Measurements from ENCODE around the gene KCNMA1. TPM values are rescaled to one million over a fixed set of nuclear protein-coding genes. Genes with fewer than 3 reads are reported as not detected.

KCNMA1 gene
- total RNA-seq, 1 donor: 77.8 TPM

- Histone ChIP-seq H4K20me1 (ENCODE audit: insufficient read depth, low read length) (no peaks in the 10 kb centered on the region), H3K27ac (ENCODE audit: low read depth, low read length) (peak overlapping the region; percentile 74), H3K4me3 (ENCODE audit: insufficient read depth, low read length) (peak overlapping the region; percentile 2), H3K36me3 (ENCODE audit: insufficient read depth, low read length) (no peaks in the 10 kb centered on the region), H3K4me1 (ENCODE audit: insufficient read depth, low read length) (peaks cover 40% of the 10 kb centered on the region), H3K79me2 (ENCODE audit: insufficient read depth, low read length) (peaks cover 13% of the 10 kb centered on the region), H3K9me3 (ENCODE audit: low read depth, low read length) (no peaks in the 10 kb centered on the region), H2AFZ (ENCODE audit: low read length) (peak overlapping the region; percentile 49), H3K27me3 (ENCODE audit: insufficient read depth, low read length) (no peaks in the 10 kb centered on the region), H3K4me2 (ENCODE audit: insufficient read depth, low read length) (peak overlapping the region; percentile 61)
- TF ChIP-seq, protein P1, sequence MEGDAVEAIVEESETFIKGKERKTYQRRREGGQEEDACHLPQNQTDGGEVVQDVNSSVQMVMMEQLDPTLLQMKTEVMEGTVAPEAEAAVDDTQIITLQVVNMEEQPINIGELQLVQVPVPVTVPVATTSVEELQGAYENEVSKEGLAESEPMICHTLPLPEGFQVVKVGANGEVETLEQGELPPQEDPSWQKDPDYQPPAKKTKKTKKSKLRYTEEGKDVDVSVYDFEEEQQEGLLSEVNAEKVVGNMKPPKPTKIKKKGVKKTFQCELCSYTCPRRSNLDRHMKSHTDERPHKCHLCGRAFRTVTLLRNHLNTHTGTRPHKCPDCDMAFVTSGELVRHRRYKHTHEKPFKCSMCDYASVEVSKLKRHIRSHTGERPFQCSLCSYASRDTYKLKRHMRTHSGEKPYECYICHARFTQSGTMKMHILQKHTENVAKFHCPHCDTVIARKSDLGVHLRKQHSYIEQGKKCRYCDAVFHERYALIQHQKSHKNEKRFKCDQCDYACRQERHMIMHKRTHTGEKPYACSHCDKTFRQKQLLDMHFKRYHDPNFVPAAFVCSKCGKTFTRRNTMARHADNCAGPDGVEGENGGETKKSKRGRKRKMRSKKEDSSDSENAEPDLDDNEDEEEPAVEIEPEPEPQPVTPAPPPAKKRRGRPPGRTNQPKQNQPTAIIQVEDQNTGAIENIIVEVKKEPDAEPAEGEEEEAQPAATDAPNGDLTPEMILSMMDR (IDR thresholded peaks at IDR 0.05; ENCODE audit: extremely low read depth, low read depth, low read length): no peak
- DNase-seq (ENCODE audit: insufficient read length, low spot score, missing footprints): no peak
Observed at GRCh38 chr10:77386365-77386764, 251.2 kb downstream of the KCNMA1 start.

DNA sequence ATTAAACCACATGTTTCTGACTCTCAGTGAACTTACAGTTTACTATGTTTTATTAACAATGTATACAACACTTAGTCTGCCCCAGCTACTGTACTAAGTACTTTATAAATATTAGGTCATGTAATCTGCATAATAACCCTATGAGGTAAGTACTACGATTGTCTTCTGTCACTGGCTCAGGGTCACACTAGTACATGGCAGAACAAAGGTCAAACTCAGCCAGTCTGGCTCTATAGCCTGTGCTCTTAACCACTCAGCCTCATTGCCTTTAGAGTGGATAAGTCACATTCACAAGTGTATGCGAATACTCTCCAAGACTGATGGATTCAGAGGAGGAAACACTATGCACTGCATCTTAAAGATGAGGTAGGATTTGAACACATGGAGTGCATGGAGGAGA lies 252.3 kb downstream of the KCNMA1 start:
- H3K4me2 ChIP-seq (ENCODE audit: insufficient read depth, low read length): no peak overlapping the region
- no peaks in the 10 kb centered on the region for H4K20me1 ChIP-seq (ENCODE audit: insufficient read depth, low read length)
- H3K4me3 ChIP-seq (ENCODE audit: insufficient read depth, low read length): no peak overlapping the region
- no peak for DNase-seq (ENCODE audit: insufficient read length, low spot score, missing footprints)
- H3K36me3 ChIP-seq (ENCODE audit: insufficient read depth, low read length): no peaks in the 10 kb centered on the region
- H3K27ac ChIP-seq (ENCODE audit: low read depth, low read length): no peak overlapping the region
- H3K9me3 ChIP-seq (ENCODE audit: low read depth, low read length): no peaks in the 10 kb centered on the region
- H3K79me2 ChIP-seq (ENCODE audit: insufficient read depth, low read length): peaks cover 13% of the 10 kb centered on the region
- H3K4me1 ChIP-seq (ENCODE audit: insufficient read depth, low read length): peaks cover 29% of the 10 kb centered on the region
- H2AFZ ChIP-seq (ENCODE audit: low read length): no peak overlapping the region
- H3K27me3 ChIP-seq (ENCODE audit: insufficient read depth, low read length): no peaks in the 10 kb centered on the region
- TF ChIP-seq, protein P1 (IDR thresholded peaks at IDR 0.05; ENCODE audit: extremely low read depth, low read depth, low read length): no peak

DNA sequence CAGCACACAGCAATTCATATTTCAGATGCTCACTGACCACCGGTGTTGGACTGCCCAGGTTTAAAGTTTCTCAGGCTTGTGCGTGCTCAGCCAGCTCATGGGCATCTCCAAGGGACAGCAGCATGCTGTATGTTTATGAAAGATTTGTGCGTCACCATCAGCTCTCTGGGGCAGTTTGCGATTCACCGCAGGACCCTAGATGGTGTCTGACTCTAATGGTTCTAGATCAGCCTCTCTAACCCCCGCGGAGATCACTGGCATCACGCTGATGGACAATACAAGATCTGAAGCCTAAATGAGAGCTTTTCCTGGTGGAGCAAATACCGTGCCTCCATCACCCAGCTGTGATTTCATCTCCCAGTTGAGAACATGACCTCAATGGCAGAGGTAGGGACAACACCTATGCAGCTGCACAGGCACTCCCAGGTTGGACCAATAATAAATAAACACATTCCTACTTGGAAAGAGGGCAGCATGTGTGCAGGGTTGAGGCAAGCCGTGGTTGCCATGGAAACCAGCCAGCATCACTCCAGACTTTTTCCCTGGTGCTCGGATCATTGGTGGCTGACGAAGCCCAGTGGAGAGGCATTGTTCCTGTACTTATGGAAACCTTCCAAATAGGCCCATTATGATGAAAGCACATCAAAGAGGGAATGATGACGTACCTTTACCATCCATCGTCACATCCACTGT lies 253.6 kb downstream of the KCNMA1 start:
- Histone ChIP-seq H3K4me2 (ENCODE audit: insufficient read depth, low read length) (no peak overlapping the region), H3K27me3 (ENCODE audit: insufficient read depth, low read length) (no peaks in the 10 kb centered on the region), H3K4me3 (ENCODE audit: insufficient read depth, low read length) (no peak overlapping the region), H3K79me2 (ENCODE audit: insufficient read depth, low read length) (peaks cover 5% of the 10 kb centered on the region), H3K4me1 (ENCODE audit: insufficient read depth, low read length) (peaks cover 25% of the 10 kb centered on the region), H2AFZ (ENCODE audit: low read length) (no peak overlapping the region), H3K36me3 (ENCODE audit: insufficient read depth, low read length) (no peaks in the 10 kb centered on the region), H3K27ac (ENCODE audit: low read depth, low read length) (peak overlapping the region; percentile 40), H3K9me3 (ENCODE audit: low read depth, low read length) (no peaks in the 10 kb centered on the region), H4K20me1 (ENCODE audit: insufficient read depth, low read length) (no peaks in the 10 kb centered on the region)
- TF ChIP-seq, protein P1 (IDR thresholded peaks at IDR 0.05; ENCODE audit: extremely low read depth, low read depth, low read length): no peak
- DNase-seq (ENCODE audit: insufficient read length, low spot score, missing footprints): no peak

- Histone ChIP-seq H3K36me3 (ENCODE audit: insufficient read depth, low read length) (no peaks in the 10 kb centered on the region), H3K27me3 (ENCODE audit: insufficient read depth, low read length) (no peaks in the 10 kb centered on the region), H3K4me2 (ENCODE audit: insufficient read depth, low read length) (no peak overlapping the region), H4K20me1 (ENCODE audit: insufficient read depth, low read length) (no peaks in the 10 kb centered on the region), H3K4me1 (ENCODE audit: insufficient read depth, low read length) (peaks cover 14% of the 10 kb centered on the region), H3K9me3 (ENCODE audit: low read depth, low read length) (no peaks in the 10 kb centered on the region), H2AFZ (ENCODE audit: low read length) (no peak overlapping the region), H3K27ac (ENCODE audit: low read depth, low read length) (no peak overlapping the region), H3K79me2 (ENCODE audit: insufficient read depth, low read length) (no peaks in the 10 kb centered on the region), H3K4me3 (ENCODE audit: insufficient read depth, low read length) (no peak overlapping the region)
- TF ChIP-seq, protein P1 (IDR thresholded peaks at IDR 0.05; ENCODE audit: extremely low read depth, low read depth, low read length): no peak
- DNase-seq (ENCODE audit: insufficient read length, low spot score, missing footprints): no peak
Observed at GRCh38 chr10:77381750-77382149, 255.9 kb downstream of the KCNMA1 start.

Measured in osteoblast (primary cell).